RWPE2 (cell line): ENCODE data around the gene CXCR5.

Source experiments
- ATAC-seq: fragments of 200-7000 bp; cut with Tn5 transposase; 3 replicates; pipeline ENCODE4 v1.9.1; 2021; ENCODE audit warnings: low read depth
- DNase-seq: peaks from one replicate; pipeline ENCODE4 v3.0.0-alpha.2; 2020; ENCODE audit warnings: low spot score
- H3K27ac ChIP-seq: fragments of 450-650 bp; 2 replicates; pipeline ENCODE4 v1.5.1; 2017; ENCODE audit warnings: mild to moderate bottlenecking; ENCODE audit not compliant: poor library complexity, severe bottlenecking
- H3K27me3 ChIP-seq: fragments of 250-450 bp; sonication (Bioruptor Pico); 2 replicates; pipeline ENCODE4 v1.5.1; 2021; ENCODE audit warnings: mild to moderate bottlenecking, moderate library complexity; ENCODE audit not compliant: insufficient read depth, poor library complexity, severe bottlenecking
- H3K36me3 ChIP-seq: fragments of 250-450 bp; sonication (Bioruptor Pico); 2 replicates; pipeline ENCODE4 v1.5.1; 2020; ENCODE audit warnings: low read depth, mild to moderate bottlenecking, moderate library complexity
- H3K4me1 ChIP-seq: fragments of 250-450 bp; sonication (Bioruptor Pico); 2 replicates; pipeline ENCODE4 v1.5.1; 2021; ENCODE audit warnings: mild to moderate bottlenecking, moderate library complexity; ENCODE audit not compliant: insufficient read depth, poor library complexity, severe bottlenecking
- H3K4me3 ChIP-seq: fragments of 250-450 bp; sonication (Bioruptor Pico); 2 replicates; pipeline ENCODE4 v1.5.1; 2021; ENCODE audit warnings: mild to moderate bottlenecking, moderate library complexity; ENCODE audit not compliant: severe bottlenecking
- H3K9me3 ChIP-seq: fragments of 250-450 bp; sonication (Bioruptor Pico); 2 replicates; pipeline ENCODE4 v1.5.1; 2021; ENCODE audit warnings: mild to moderate bottlenecking, moderate library complexity; ENCODE audit not compliant: severe bottlenecking
- TF ChIP-seq, protein P1 (sequence below): fragments of 450-650 bp; IDR thresholded peaks from one replicate; pipeline ENCODE4 v1.5.1; 2017; ENCODE audit warnings: mild to moderate bottlenecking, moderate library complexity; ENCODE audit not compliant: poor library complexity, severe bottlenecking

Gene CXCR5

DNA sequence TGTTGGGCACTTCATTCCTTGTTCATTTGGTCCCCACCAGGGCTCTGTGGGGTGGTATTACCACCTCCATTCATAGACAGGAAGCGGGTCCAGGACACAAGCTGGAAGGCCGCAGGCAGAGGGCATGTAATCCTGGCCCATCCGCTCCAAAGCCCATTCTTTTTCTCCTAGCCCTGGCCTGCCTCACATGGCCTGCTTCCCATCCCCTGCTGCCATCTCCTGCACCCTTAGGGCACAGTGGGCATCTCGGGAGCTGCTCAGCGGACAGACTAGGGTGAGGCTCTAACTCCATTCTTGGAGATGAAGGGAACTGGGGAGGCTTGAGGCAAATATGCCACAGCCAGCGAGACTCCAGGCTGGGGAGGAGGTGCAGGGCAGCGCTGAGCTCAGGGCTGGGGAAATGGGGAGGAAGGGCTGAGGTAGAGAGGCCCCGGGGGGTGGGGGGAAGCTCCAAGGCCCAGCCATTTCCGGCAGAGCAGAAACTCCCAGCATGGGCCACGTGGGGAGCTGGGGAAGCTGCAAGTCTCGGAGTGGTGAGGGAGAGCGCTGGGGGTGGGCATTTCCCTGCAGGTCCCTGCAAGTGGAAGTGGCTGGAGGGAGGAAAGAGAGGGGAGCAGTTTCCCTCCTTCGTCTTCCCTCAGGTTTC lies 56.4 kb downstream of the CXCR5 start:
- Histone ChIP-seq H3K27me3 (no peaks in the 10 kb centered on the region), H3K4me1 (peaks cover 22% of the 10 kb centered on the region), H3K4me3 (no peak overlapping the region), H3K9me3 (no peaks in the 10 kb centered on the region), H3K27ac (no peak overlapping the region), H3K36me3 (no peaks in the 10 kb centered on the region)
- ATAC-seq (0 out of 3 replicates have a peak, but pooled peaks have one; percentile 10), DNase-seq (no peak)
- TF ChIP-seq, protein P1, sequence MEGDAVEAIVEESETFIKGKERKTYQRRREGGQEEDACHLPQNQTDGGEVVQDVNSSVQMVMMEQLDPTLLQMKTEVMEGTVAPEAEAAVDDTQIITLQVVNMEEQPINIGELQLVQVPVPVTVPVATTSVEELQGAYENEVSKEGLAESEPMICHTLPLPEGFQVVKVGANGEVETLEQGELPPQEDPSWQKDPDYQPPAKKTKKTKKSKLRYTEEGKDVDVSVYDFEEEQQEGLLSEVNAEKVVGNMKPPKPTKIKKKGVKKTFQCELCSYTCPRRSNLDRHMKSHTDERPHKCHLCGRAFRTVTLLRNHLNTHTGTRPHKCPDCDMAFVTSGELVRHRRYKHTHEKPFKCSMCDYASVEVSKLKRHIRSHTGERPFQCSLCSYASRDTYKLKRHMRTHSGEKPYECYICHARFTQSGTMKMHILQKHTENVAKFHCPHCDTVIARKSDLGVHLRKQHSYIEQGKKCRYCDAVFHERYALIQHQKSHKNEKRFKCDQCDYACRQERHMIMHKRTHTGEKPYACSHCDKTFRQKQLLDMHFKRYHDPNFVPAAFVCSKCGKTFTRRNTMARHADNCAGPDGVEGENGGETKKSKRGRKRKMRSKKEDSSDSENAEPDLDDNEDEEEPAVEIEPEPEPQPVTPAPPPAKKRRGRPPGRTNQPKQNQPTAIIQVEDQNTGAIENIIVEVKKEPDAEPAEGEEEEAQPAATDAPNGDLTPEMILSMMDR = no peak

DNA sequence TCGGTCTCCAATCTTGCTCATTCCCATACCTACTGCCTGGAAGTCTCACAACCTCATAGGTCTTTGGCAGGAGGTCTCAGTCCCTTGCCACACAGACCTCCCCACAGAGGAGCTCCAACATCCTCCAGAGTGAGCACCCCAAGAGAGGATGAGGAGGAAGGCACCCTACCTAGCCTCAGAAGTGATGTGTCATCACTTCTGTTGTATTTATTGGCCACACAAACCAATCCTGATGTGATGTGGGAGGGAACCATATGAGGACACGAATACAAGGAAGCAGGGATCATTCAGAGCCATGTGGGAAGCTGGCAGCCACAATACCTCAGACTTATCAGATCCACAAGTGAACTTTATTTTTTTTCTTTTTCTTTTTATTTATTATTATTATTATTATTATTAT lies 63.4 kb downstream of the CXCR5 start:
- DNase-seq (no peak), ATAC-seq (no peak)
- Histone ChIP-seq H3K9me3 (no peaks in the 10 kb centered on the region), H3K27ac (no peak overlapping the region), H3K27me3 (no peaks in the 10 kb centered on the region), H3K36me3 (no peaks in the 10 kb centered on the region), H3K4me1 (no peaks in the 10 kb centered on the region), H3K4me3 (no peak overlapping the region)
- TF ChIP-seq, protein P1 = no peak
